GM23248 (cell line): ENCODE data around the gene GALNT13. TPM values are rescaled to one million over a fixed set of nuclear protein-coding genes. Genes with fewer than 3 reads are reported as not detected.

Experiments used
- DNase-seq: peaks from one replicate; pipeline ENCODE4 v3.0.0-alpha.2; 2015
- H2AFZ ChIP-seq: fragments of 200-600 bp; sonication (generic); 2 replicates; pipeline ENCODE4 v1.6.1; 2016; ENCODE audit warnings: antibody characterized with exemption
- H3F3A ChIP-seq: fragments of 200-600 bp; sonication (generic); 2 replicates; pipeline ENCODE4 v1.6.1; 2016; ENCODE audit warnings: mild to moderate bottlenecking, antibody characterized with exemption, mixed run types; ENCODE audit not compliant: insufficient read depth
- H3K27ac ChIP-seq: fragments of 200-600 bp; sonication (generic); 2 replicates; pipeline ENCODE4 v1.5.1; 2016; ENCODE audit warnings: mild to moderate bottlenecking
- H3K27me3 ChIP-seq: fragments of 200-600 bp; sonication (generic); replicated peaks from 2 replicates; pipeline ENCODE4 v1.6.1; 2016; ENCODE audit warnings: mild to moderate bottlenecking; ENCODE audit not compliant: insufficient read depth
- H3K36me3 ChIP-seq: fragments of 200-600 bp; sonication (generic); 2 replicates; pipeline ENCODE4 v1.6.1; 2016; ENCODE audit warnings: low read depth, mild to moderate bottlenecking
- H3K4me1 ChIP-seq: fragments of 200-600 bp; sonication (generic); 2 replicates; pipeline ENCODE4 v1.6.1; 2016; ENCODE audit warnings: mild to moderate bottlenecking; ENCODE audit not compliant: insufficient read depth
- H3K4me2 ChIP-seq: fragments of 200-600 bp; sonication (generic); one replicate; pipeline ENCODE4 v1.6.1; 2016; ENCODE audit warnings: mild to moderate bottlenecking; ENCODE audit not compliant: unreplicated experiment
- H3K4me3 ChIP-seq: fragments of 200-600 bp; sonication (generic); 2 replicates; pipeline ENCODE4 v1.5.1; 2016; ENCODE audit warnings: mild to moderate bottlenecking
- H3K79me2 ChIP-seq: fragments of 200-600 bp; sonication (generic); 2 replicates; pipeline ENCODE4 v1.6.1; 2016; ENCODE audit warnings: mild to moderate bottlenecking; ENCODE audit not compliant: insufficient read depth
- H3K9ac ChIP-seq: fragments of 200-600 bp; sonication (generic); 2 replicates; pipeline ENCODE4 v1.6.1; 2016; ENCODE audit warnings: mild to moderate bottlenecking
- H3K9me2 ChIP-seq: fragments of 200-600 bp; sonication (generic); 2 replicates; pipeline ENCODE4 v1.6.1; 2016; ENCODE audit warnings: mixed run types, mild to moderate bottlenecking, moderate library complexity; ENCODE audit not compliant: insufficient read depth
- H3K9me3 ChIP-seq: fragments of 200-600 bp; sonication (generic); one replicate; pipeline ENCODE4 v1.6.1; 2017; ENCODE audit warnings: low read depth
- H4K20me1 ChIP-seq: fragments of 200-600 bp; sonication (generic); 2 replicates; pipeline ENCODE4 v1.6.0; 2016; ENCODE audit not compliant: insufficient read depth
- EZH2 ChIP-seq: fragments of 200-600 bp; sonication (generic); IDR thresholded peaks from 2 replicates; pipeline ENCODE4 v1.6.1; 2018; ENCODE audit warnings: antibody characterized with exemption, mild to moderate bottlenecking; ENCODE audit not compliant: insufficient read depth, poor library complexity, severe bottlenecking
- EZH2phosphoT487 ChIP-seq: fragments of 200-600 bp; sonication (generic); IDR thresholded peaks from 2 replicates; pipeline ENCODE4 v1.6.1; 2018; ENCODE audit warnings: antibody characterized with exemption, moderate library complexity, mild to moderate bottlenecking, low read depth; ENCODE audit not compliant: insufficient read depth
- WGBS, 2 experiments: methylation state at CpG; one replicate each; pipeline ENCODE4 v1.1.6; 2015 to 2017; ENCODE audit warnings: low lambda C conversion rate in 2 of 2, low coverage in 1 of 2; ENCODE audit errors: missing lambda C conversion rate in 2 of 2; 5-methylcytosine and 5-hydroxymethylcytosine counted together
- in situ Hi-C: fragments of 300-500 bp; cut with MboI; formaldehyde crosslinking; loops from 2 replicates; pipeline ENCODE4 v1.15.0; 2020
- polyA plus RNA-seq: library from polyadenylated mRNA; unstranded; fragments of >200 nt; fragmentation: Nextera tagmentation; extraction: Ambion mirVana; gene quantifications from 2 replicates; pipeline ENCODE4 v1.2.1, GENCODE V29; 2016
- total RNA-seq: library from RNA; depleted of rRNA; stranded (reverse); fragments of >200 nt; shearing (Covaris generic); gene quantifications from 2 replicates; pipeline ENCODE4 v1.2.3, GENCODE V29; 2014

Gene GALNT13
- total and polyA plus RNA-seq, 2 experiments from 2014 or later: 0.11 TPM; not detected in 1

DNA sequence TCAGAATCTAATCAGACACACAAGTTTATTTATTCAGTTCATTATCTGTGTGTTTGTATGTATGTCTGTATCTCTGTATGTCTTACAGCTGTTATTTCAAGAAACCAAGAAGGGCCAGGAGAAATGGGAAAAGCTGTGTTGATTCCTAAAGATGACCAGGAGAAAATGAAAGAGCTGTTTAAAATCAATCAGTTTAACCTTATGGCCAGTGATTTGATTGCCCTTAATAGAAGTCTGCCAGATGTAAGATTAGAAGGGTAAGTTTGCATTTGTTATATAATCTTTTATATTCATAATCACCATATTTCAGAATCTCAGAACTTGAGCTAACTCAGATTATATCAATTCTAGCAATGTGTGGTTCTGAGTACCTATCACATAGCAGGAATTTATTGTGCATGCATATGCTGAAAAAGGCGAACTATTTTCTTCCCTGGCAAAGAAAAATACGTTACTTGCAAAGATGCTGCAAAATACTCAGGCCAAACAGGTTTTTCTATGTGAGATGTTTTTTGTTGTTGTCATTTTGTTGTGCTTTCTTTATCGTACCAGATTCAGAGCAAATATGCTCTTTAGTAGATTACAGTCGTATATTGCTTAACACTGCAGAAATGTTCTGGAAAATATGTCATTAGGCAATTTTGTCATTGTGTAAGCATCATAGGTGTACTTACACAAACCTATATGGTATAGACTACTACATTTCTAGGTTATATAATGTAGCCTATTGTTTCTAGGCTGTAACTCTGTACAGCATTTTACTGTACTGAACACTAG lies 268.7 kb downstream of the GALNT13 start:
- H3K9me2 ChIP-seq: no peaks in the 10 kb centered on the region
- no peak for DNase-seq
- no peak overlapping the region for H3K9ac ChIP-seq
- H3K27ac ChIP-seq: no peak overlapping the region
- no peaks in the 10 kb centered on the region for H3K9me3 ChIP-seq
- H3K79me2 ChIP-seq: no peaks in the 10 kb centered on the region
- no peak overlapping the region for H3K4me2 ChIP-seq
- no peak overlapping the region for H2AFZ ChIP-seq
- H3K4me1 ChIP-seq: peaks cover 18% of the 10 kb centered on the region
- in situ Hi-C loops: no loop called here
- H3K36me3 ChIP-seq: no peaks in the 10 kb centered on the region
- no peaks in the 10 kb centered on the region for H4K20me1 ChIP-seq
- H3K27me3 ChIP-seq: no peaks in the 10 kb centered on the region
- H3F3A ChIP-seq: peaks cover 5% of the 10 kb centered on the region; the same call in 1 of the 2 replicates
- WGBS, 2 experiments: 94 to 98% methylated on average over 4 of the region's 4 CpGs
- no peak for TF ChIP-seq EZH2phosphoT487
- no peak for TF ChIP-seq EZH2
- no peak overlapping the region for H3K4me3 ChIP-seq

- no peaks in the 10 kb centered on the region for H3K79me2 ChIP-seq
- H3K4me2 ChIP-seq: no peak overlapping the region
- no peaks in the 10 kb centered on the region for H3K9me3 ChIP-seq
- no peak overlapping the region for H3K27ac ChIP-seq
- TF ChIP-seq EZH2 (no peak), EZH2phosphoT487 (no peak)
- H3K9me2 ChIP-seq: no peaks in the 10 kb centered on the region
- H2AFZ ChIP-seq: no peak overlapping the region
- in situ Hi-C loops: no loop called here
- H3K4me1 ChIP-seq: peaks cover 18% of the 10 kb centered on the region
- no peaks in the 10 kb centered on the region for H4K20me1 ChIP-seq
- 80 to 100% methylated on average over 1 to 2 of the region's 2 CpGs for WGBS, 2 experiments
- peak; percentile 18 for DNase-seq
- no peaks in the 10 kb centered on the region for H3K36me3 ChIP-seq
- no peak overlapping the region for H3K9ac ChIP-seq
- H3K27me3 ChIP-seq: no peaks in the 10 kb centered on the region
- no peak overlapping the region for H3K4me3 ChIP-seq
- H3F3A ChIP-seq: peaks cover 5% of the 10 kb centered on the region; the same call in 1 of the 2 replicates
These were observed 270.8 kb downstream of the GALNT13 start for GRCh38 chr2:154142480-154142879.

DNA sequence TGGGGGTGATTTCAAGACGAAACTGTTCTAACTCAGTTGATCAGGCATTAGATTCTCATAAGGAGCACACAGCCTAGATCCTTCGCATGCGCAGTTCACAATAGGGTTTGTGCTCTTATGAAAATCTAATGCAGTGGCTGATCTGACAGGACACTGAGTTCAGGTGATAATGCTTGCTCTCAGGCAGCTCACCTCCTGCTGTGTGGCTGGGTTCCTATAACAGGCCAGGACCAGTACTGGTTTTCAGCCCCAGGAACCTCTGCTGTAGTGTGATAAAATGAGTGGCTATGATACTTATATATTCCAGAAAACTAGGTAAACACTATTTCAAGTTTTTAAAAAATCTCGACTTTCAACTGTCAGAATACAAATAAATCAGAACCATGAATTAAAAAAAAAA lies 271.4 kb downstream of the GALNT13 start:
- H3K27me3 ChIP-seq: no peaks in the 10 kb centered on the region
- peaks cover 18% of the 10 kb centered on the region for H3K4me1 ChIP-seq
- no peak for TF ChIP-seq EZH2
- no peak for TF ChIP-seq EZH2phosphoT487
- no peaks in the 10 kb centered on the region for H4K20me1 ChIP-seq
- peak; percentile 2 for DNase-seq
- 0 out of 2 replicates have a peak overlapping the region, but pooled peaks have one; percentile 29 for H2AFZ ChIP-seq
- H3K36me3 ChIP-seq: no peaks in the 10 kb centered on the region
- peak overlapping the region; percentile 76 for H3K9ac ChIP-seq
- in situ Hi-C loops: no loop called here
- no peaks in the 10 kb centered on the region for H3K9me2 ChIP-seq
- H3K4me3 ChIP-seq: no peak overlapping the region
- peak overlapping the region; percentile 98 for H3K27ac ChIP-seq
- WGBS, 2 experiments: 74 to 75% methylated on average over 4 of the region's 4 CpGs
- no peaks in the 10 kb centered on the region for H3K79me2 ChIP-seq
- peaks cover 5% of the 10 kb centered on the region; the same call in 1 of the 2 replicates for H3F3A ChIP-seq
- no peaks in the 10 kb centered on the region for H3K9me3 ChIP-seq
- H3K4me2 ChIP-seq: peak overlapping the region; percentile 40

DNA sequence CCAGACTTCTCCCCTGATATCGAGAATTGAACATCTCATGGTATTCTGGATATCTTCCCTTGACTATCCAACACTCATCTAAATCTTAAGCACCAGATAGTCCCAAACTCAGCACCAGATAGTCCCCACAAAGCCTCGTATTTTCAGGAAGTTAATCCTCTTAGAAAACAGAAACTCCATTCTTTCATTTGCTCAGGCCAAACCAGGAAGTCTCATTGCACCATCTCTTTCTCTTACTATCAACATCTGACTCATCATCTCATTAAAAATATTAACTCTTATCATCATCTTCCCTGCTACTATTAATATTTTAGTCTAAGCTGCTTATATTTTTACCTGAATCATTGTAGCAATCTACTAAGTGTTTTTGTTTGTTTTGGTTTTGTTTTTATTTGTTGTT lies 286.4 kb downstream of the GALNT13 start:
- in situ Hi-C loops: no loop called here
- peak overlapping the region; percentile 46; the same call in 1 of the 2 replicates for H2AFZ ChIP-seq

More for the DNA sequence above, 286.4 kb downstream of the GALNT13 start:
- H3K9me3 ChIP-seq: no peaks in the 10 kb centered on the region
- H3F3A ChIP-seq: no peaks in the 10 kb centered on the region
- no peaks in the 10 kb centered on the region for H3K4me1 ChIP-seq
- WGBS, 2 experiments: 62% methylated on average over 2 of the region's 2 CpGs
- H3K4me2 ChIP-seq: no peak overlapping the region
- TF ChIP-seq EZH2phosphoT487 (no peak), EZH2 (no peak)
- H3K27me3 ChIP-seq: no peaks in the 10 kb centered on the region
- no peaks in the 10 kb centered on the region for H3K9me2 ChIP-seq
- no peaks in the 10 kb centered on the region for H3K79me2 ChIP-seq
- H3K9ac ChIP-seq: no peak overlapping the region
- no peak overlapping the region for H3K27ac ChIP-seq
- H3K36me3 ChIP-seq: no peaks in the 10 kb centered on the region
- DNase-seq: peak; percentile 5
- H4K20me1 ChIP-seq: no peaks in the 10 kb centered on the region
- H3K4me3 ChIP-seq: no peak overlapping the region
